Measurements from ENCODE around the gene EPHA4.

GRCh38 chr2:221600388-221600787 lies 28.3 kb upstream of the EPHA4 start:
- TF ChIP-seq CTCF (IDR thresholded peaks at IDR 0.05): no peak
- TF ChIP-seq EZH2 (IDR thresholded peaks at IDR 0.05; ENCODE audit: borderline replicate concordance, insufficient read depth, low read depth, low read length, poor library complexity, severe bottlenecking): no peak
